Measurements from ENCODE around the gene SYTL4.

The SYTL4 gene

GRCh38 chrX:100704581-100705203 lies 27.2 kb downstream of the SYTL4 start:
- ChIA-PET CTCF (no interaction called here), POLR2A (no interaction called here)
- TF ChIP-seq BCL6B (tag by site-specific recombination; IDR thresholded peaks at IDR 0.05) (no peak), GLI2 (tag by site-specific recombination; IDR thresholded peaks at IDR 0.05; ENCODE audit: borderline replicate concordance, low read depth) (no peak)
- Histone ChIP-seq H3K4me1 (ENCODE audit: control insufficient read depth, insufficient read depth, low read length) (no peaks in the 10 kb centered on the region), H3K4me3 (ENCODE audit: low read depth, low read length) (no peak overlapping the region), H3K9me3 (ENCODE audit: control insufficient read depth, insufficient read depth, low read depth, low read length) (no peaks in the 10 kb centered on the region), H3K36me3 (ENCODE audit: control insufficient read depth in 2 of 2, insufficient read depth in 1 of 2, low read length in 2 of 2) (peaks cover 0 to 9% of the 10 kb centered on the region in 2 experiments; a peak in 1 of 3 replicates), H3K27ac (ENCODE audit: extremely low read depth, low read depth, low read length) (no peak overlapping the region)

GRCh38 chrX:100700809-100701208 lies 31.1 kb downstream of the SYTL4 start:
- Histone ChIP-seq H3K27ac (ENCODE audit: extremely low read depth, low read depth, low read length) (no peak overlapping the region), H3K36me3 (ENCODE audit: control insufficient read depth in 2 of 2, insufficient read depth in 1 of 2, low read length in 2 of 2) (peaks cover 0 to 9% of the 10 kb centered on the region in 2 experiments; a peak in 1 of 3 replicates), H3K9me3 (ENCODE audit: control insufficient read depth, insufficient read depth, low read depth, low read length) (no peaks in the 10 kb centered on the region), H3K4me3 (ENCODE audit: low read depth, low read length) (no peak overlapping the region), H3K4me1 (ENCODE audit: control insufficient read depth, insufficient read depth, low read length) (no peaks in the 10 kb centered on the region)
- TF ChIP-seq WT1 (tag by site-specific recombination; IDR thresholded peaks at IDR 0.05), result no peak
- no peak for TF ChIP-seq ZNF155 (tag by site-specific recombination; IDR thresholded peaks at IDR 0.05)
- ChIA-PET POLR2A (no interaction called here), CTCF (interaction anchor here (0.9 kb wide), 1 partner anchor 15 kb away, joined by 3 read pairs; no protein-coding TSS in a partner anchor)

GRCh38 chrX:100698551-100698950 lies 33.4 kb downstream of the SYTL4 start:
- no peak overlapping the region for H3K4me3 ChIP-seq (ENCODE audit: low read depth, low read length)
- ChIA-PET CTCF (interaction anchor here (0.9 kb wide), 1 partner anchor 70 kb away, joined by 6 read pairs; no protein-coding TSS in a partner anchor), POLR2A (no interaction called here)
- no peaks in the 10 kb centered on the region for H3K9me3 ChIP-seq (ENCODE audit: control insufficient read depth, insufficient read depth, low read depth, low read length)
- H3K36me3 ChIP-seq (ENCODE audit: control insufficient read depth in 2 of 2, insufficient read depth in 1 of 2, low read length in 2 of 2), result peaks cover 0 to 9% of the 10 kb centered on the region in 2 experiments; a peak in 1 of 3 replicates
- H3K4me1 ChIP-seq (ENCODE audit: control insufficient read depth, insufficient read depth, low read length), result 0 out of 2 replicates have a peak, but pooled peaks cover 5% of the 10 kb centered on the region
- no peak overlapping the region for H3K27ac ChIP-seq (ENCODE audit: extremely low read depth, low read depth, low read length)
- no peak for TF ChIP-seq ZNF514 (tag by site-specific recombination; IDR thresholded peaks at IDR 0.05)
- TF ChIP-seq ZNF184 (tag by site-specific recombination; IDR thresholded peaks at IDR 0.05), result no peak
- TF ChIP-seq ZNF311 (tag by site-specific recombination; IDR thresholded peaks at IDR 0.05; ENCODE audit: borderline replicate concordance), result no peak
- no peak for TF ChIP-seq SCRT1 (tag by site-specific recombination; IDR thresholded peaks at IDR 0.05; ENCODE audit: borderline replicate concordance)
- no peak for TF ChIP-seq ZBTB1 (tag by site-specific recombination; IDR thresholded peaks at IDR 0.05)
- no peak for TF ChIP-seq ZNF785 (tag by site-specific recombination; IDR thresholded peaks at IDR 0.05)
- TF ChIP-seq ZNF169 (tag by site-specific recombination; IDR thresholded peaks at IDR 0.05), result no peak
- TF ChIP-seq, protein P1, sequence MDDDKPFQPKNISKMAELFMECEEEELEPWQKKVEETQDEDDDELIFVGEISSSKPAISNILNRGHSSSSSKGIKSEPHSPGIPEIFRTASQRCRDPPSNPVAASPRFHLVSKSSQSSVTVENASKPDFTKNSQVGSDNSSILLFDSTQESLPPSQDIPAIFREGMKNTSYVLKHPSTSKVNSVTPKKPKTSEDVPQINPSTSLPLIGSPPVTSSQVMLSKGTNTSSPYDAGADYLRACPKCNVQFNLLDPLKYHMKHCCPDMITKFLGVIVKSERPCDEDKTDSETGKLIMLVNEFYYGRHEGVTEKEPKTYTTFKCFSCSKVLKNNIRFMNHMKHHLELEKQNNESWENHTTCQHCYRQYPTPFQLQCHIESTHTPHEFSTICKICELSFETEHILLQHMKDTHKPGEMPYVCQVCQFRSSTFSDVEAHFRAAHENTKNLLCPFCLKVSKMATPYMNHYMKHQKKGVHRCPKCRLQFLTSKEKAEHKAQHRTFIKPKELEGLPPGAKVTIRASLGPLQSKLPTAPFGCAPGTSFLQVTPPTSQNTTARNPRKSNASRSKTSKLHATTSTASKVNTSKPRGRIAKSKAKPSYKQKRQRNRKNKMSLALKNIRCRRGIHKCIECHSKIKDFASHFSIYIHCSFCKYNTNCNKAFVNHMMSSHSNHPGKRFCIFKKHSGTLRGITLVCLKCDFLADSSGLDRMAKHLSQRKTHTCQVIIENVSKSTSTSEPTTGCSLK (tag by site-specific recombination; IDR thresholded peaks at IDR 0.05), result no peak
- no peak for TF ChIP-seq ZNF555 (tag by site-specific recombination; conservative IDR thresholded peaks at IDR 0.05)

- Histone ChIP-seq H3K4me3 (ENCODE audit: low read depth, low read length) (no peak overlapping the region), H3K36me3 (ENCODE audit: control insufficient read depth in 2 of 2, insufficient read depth in 1 of 2, low read length in 2 of 2) (peaks cover 0 to 9% of the 10 kb centered on the region in 2 experiments; a peak in 1 of 3 replicates), H3K4me1 (ENCODE audit: control insufficient read depth, insufficient read depth, low read length) (0 out of 2 replicates have a peak, but pooled peaks cover 5% of the 10 kb centered on the region), H3K9me3 (ENCODE audit: control insufficient read depth, insufficient read depth, low read depth, low read length) (no peaks in the 10 kb centered on the region), H3K27ac (ENCODE audit: extremely low read depth, low read depth, low read length) (no peak overlapping the region)
- ChIA-PET CTCF (interaction anchor here (0.7 to 2.0 kb wide), 5 partner anchors 11 to 74 kb away, joined by 4 to 8 read pairs (median 5); no protein-coding TSS in a partner anchor), POLR2A (no interaction called here)
- TF ChIP-seq MYNN (tag by site-specific recombination; IDR thresholded peaks at IDR 0.05; ENCODE audit: borderline replicate concordance) (no peak), ZNF404 (tag by site-specific recombination; IDR thresholded peaks at IDR 0.05) (no peak), ZNF10 (tag by site-specific recombination; IDR thresholded peaks at IDR 0.05) (no peak), ZNF514 (tag by site-specific recombination; IDR thresholded peaks at IDR 0.05) (no peak), ZSCAN23 (tag by site-specific recombination; IDR thresholded peaks at IDR 0.05) (no peak), ZNF555 (tag by site-specific recombination; conservative IDR thresholded peaks at IDR 0.05) (no peak), ZNF26 (tag by site-specific recombination; IDR thresholded peaks at IDR 0.05) (no peak)
- TF ChIP-seq, protein P2, sequence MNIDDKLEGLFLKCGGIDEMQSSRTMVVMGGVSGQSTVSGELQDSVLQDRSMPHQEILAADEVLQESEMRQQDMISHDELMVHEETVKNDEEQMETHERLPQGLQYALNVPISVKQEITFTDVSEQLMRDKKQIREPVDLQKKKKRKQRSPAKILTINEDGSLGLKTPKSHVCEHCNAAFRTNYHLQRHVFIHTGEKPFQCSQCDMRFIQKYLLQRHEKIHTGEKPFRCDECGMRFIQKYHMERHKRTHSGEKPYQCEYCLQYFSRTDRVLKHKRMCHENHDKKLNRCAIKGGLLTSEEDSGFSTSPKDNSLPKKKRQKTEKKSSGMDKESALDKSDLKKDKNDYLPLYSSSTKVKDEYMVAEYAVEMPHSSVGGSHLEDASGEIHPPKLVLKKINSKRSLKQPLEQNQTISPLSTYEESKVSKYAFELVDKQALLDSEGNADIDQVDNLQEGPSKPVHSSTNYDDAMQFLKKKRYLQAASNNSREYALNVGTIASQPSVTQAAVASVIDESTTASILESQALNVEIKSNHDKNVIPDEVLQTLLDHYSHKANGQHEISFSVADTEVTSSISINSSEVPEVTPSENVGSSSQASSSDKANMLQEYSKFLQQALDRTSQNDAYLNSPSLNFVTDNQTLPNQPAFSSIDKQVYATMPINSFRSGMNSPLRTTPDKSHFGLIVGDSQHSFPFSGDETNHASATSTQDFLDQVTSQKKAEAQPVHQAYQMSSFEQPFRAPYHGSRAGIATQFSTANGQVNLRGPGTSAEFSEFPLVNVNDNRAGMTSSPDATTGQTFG (tag by site-specific recombination; IDR thresholded peaks at IDR 0.05; ENCODE audit: borderline replicate concordance), result no peak
Observed at GRCh38 chrX:100696699-100697351, 35.1 kb downstream of the SYTL4 start.

Measured in HEK293 (cell line).